Measurements from ENCODE around the gene RCHY1.
"Not testable (repeated sequence)": the region's sequence is repeated elsewhere in the genome, so short reads cannot be mapped to it uniquely, and the experiment has no call there.

The RCHY1 gene

DNA sequence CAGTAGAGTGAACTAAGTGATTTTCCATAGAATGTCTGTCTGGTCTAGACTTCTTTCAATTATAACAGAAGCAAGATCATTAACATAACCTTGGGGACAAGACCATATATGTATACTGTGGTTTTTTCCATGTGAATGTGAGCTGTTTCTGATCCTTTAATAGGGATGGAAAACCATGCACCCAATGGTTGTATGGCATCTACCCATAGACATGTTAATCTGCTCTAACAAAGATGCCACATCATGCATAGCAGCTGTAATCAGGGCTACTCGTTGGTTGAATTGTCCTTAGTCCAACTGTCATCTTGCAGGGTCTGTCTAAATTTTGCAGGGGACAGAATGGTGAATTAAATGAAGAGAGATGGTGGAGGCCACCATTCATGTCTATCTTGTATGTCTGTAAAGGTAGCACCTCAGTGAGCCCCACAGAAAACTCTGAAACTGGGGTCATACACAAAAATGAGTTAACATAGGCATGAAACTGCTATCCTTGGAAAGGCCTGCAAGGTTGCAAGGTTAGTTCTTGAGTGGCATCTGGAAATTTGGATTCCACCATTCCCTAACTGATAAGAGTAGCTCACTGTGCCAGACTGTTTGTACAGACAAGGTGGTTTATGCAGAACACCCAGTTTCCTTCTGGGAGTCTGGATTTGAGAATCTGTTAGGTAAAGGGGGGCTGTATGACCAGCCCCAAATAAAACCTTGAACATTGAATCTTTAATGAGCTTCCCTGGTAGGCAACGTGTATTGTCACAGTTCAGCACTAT is 16.5 kb upstream of the RCHY1 start:
- TF ChIP-seq, protein P1, sequence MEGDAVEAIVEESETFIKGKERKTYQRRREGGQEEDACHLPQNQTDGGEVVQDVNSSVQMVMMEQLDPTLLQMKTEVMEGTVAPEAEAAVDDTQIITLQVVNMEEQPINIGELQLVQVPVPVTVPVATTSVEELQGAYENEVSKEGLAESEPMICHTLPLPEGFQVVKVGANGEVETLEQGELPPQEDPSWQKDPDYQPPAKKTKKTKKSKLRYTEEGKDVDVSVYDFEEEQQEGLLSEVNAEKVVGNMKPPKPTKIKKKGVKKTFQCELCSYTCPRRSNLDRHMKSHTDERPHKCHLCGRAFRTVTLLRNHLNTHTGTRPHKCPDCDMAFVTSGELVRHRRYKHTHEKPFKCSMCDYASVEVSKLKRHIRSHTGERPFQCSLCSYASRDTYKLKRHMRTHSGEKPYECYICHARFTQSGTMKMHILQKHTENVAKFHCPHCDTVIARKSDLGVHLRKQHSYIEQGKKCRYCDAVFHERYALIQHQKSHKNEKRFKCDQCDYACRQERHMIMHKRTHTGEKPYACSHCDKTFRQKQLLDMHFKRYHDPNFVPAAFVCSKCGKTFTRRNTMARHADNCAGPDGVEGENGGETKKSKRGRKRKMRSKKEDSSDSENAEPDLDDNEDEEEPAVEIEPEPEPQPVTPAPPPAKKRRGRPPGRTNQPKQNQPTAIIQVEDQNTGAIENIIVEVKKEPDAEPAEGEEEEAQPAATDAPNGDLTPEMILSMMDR (conservative IDR thresholded peaks at IDR 0.05; ENCODE audit: control insufficient read depth, insufficient read depth, low read depth, low read length) = no peak
- DNase-seq (ENCODE audit: low read depth) = no peak
- H3K4me3 ChIP-seq (ENCODE audit: control insufficient read depth, low read depth, low read length) = no peak overlapping the region

DNA sequence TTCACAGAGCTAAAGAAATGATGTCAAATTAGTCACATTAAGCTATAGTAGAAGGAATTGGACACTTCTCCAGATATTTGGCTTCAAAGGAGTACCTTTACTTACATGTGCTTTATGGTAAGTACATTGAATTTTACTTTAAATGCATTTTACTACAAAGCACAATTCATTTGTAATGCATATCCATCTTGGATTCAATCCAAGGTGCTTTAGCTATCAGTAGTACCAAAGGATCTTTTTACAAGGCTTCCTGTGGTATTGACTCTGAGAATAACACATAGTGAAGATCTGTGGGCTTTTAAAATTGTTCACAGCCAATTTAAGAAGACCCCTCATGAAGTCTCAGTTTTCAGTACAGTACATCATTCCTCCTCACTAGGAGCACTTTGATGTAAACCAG is 13.3 kb upstream of the RCHY1 start:
- TF ChIP-seq, protein P1 (conservative IDR thresholded peaks at IDR 0.05; ENCODE audit: control insufficient read depth, insufficient read depth, low read depth, low read length) = no peak
- DNase-seq (ENCODE audit: low read depth) = no peak
- no peak overlapping the region for H3K4me3 ChIP-seq (ENCODE audit: control insufficient read depth, low read depth, low read length)

DNA sequence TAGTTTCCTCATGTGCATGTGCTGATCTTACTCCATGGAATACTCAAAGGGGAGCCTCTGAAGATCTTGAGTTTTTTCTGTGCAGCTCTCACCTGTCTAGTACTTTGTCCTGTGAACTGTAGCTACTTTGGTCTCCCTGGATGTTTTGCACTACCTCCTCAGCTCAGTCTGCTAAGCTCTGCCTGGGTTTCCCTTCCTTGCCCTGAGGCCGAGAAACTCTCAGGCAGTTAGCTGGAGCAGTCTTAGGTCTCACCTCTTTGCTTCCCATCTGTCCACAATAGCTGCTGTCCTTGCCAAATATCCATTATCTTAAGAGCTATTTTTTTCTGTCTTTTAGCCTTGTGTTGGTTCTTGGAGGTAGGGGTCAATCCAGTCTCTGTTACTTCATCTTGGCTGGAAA is 11.7 kb upstream of the RCHY1 start:
- TF ChIP-seq, protein P1 (conservative IDR thresholded peaks at IDR 0.05; ENCODE audit: control insufficient read depth, insufficient read depth, low read depth, low read length) = no peak
- no peak overlapping the region for H3K4me3 ChIP-seq (ENCODE audit: control insufficient read depth, low read depth, low read length)
- DNase-seq (ENCODE audit: low read depth) = no peak

DNA sequence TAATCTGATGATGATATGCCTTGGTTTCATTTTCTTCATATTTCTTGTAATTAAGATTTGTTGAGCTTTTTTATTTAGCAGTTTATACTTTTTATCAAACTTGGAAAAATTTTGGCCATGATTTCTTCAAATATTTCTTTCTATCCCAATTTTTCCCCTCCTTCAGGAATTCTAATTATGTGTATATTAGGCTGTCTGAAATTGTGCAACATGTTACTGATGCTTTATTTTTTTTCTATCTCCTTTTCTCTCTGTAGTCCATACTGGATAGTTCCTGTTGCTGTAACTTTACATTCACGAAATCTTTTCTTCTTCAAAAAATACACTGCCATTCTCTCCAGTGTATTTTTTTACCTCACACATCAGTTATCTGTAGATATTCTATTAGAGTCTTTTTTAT is 10.9 kb upstream of the RCHY1 start:
- no peak overlapping the region for H3K4me3 ChIP-seq (ENCODE audit: control insufficient read depth, low read depth, low read length)
- DNase-seq (ENCODE audit: low read depth) = no peak
- TF ChIP-seq, protein P1 (conservative IDR thresholded peaks at IDR 0.05; ENCODE audit: control insufficient read depth, insufficient read depth, low read depth, low read length) = no peak

DNA sequence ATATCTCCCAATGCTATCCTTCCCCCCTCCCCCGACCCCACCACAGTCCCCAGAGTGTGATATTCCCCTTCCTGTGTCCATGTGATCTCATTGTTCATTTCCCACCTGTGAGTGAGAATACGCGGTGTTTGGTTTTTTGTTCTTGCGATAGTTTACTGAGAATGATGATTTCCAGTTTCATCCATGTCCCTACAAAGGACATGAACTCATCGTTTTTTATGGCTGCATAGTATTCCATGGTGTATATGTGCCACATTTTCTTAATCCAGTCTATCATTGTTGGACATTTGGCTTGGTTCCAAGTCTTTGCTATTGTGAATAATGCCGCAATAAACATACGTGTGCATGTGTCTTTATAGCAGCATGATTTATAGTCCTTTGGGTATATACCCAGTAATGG is 5.2 kb upstream of the RCHY1 start:
- not testable (repeated sequence) for DNase-seq (ENCODE audit: low read depth)

DNA sequence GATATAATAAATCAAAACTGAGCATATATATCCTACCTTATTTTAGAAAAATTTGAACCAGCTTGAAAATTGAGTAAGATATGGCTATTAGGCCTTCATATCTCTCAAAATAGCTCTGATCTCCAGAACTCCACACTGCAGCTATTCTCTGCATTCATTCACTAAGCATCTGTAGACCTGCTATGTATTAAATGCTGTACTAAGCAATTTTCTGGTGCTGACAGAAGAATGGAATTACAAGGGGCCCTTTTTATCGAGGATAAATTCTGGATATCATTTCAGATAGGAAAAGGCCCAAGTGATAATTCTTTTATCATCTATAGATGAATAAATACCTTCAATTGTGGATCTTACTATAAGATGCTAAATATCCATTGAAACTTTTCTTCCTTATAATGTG is 1.9 kb upstream of the RCHY1 start:
- TF ChIP-seq, protein P1 (conservative IDR thresholded peaks at IDR 0.05; ENCODE audit: control insufficient read depth, insufficient read depth, low read depth, low read length) = no peak
- no peak overlapping the region for H3K4me3 ChIP-seq (ENCODE audit: control insufficient read depth, low read depth, low read length)
- DNase-seq (ENCODE audit: low read depth) = no peak

More for the DNA sequence above, 5.2 kb upstream of the RCHY1 start:
- not testable (repeated sequence) for H3K4me3 ChIP-seq (ENCODE audit: control insufficient read depth, low read depth, low read length)

DNA sequence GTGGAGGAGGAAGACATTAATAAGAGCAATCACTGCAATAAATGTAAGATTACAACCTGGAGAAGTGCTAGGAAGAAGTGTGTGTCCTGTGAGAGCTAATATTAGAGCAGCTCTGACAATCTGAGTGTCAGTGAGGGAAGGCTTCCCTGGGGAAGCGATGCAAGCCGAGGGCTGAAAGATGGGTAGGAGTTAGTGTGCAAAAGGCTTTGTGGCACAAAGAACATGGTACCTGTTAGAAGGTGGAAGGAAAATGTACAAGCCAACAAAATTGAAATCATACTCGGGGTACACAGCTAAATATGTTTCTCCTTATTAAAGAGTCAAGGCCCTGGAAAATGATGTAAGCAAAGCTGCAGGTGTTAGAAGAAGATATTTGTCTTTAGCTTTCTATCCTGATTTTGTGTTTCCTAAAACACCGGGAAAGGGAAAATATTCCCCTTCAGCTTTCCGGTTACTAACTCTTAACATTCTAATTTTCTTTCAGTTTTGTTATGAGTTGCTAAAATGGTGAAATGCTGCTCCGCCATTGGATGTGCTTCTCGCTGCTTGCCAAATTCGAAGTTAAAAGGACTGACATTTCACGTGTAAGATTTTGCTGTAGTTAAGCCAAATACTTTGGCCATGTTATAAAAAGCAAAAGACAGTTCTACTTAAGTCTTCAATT is 878 bp upstream of the RCHY1 start:
- TF ChIP-seq, protein P1 (conservative IDR thresholded peaks at IDR 0.05; ENCODE audit: control insufficient read depth, insufficient read depth, low read depth, low read length) = no peak
- DNase-seq (ENCODE audit: low read depth) = peak; percentile 2

More for the DNA sequence above, 878 bp upstream of the RCHY1 start:
- H3K4me3 ChIP-seq (ENCODE audit: control insufficient read depth, low read depth, low read length) = peak overlapping the region; percentile 95
